Measurements from ENCODE around the gene TRA2A. TPM values are rescaled to one million over a fixed set of nuclear protein-coding genes. Genes with fewer than 3 reads are reported as not detected.

Gene TRA2A
- polyA plus RNA-seq, 2 of the 4 experiments (the other 2 are of a cell fraction) = 90.8 to 111 TPM

GRCh38 chr7:23545493-23545892, 13.7 kb upstream of the TRA2A start:
- 67% methylated on average over 1 of the region's 1 CpG for WGBS (ENCODE audit: missing lambda C conversion rate)
- no peak for ATAC-seq
- DNase-seq (ENCODE audit: low read depth in 1 of 2, low spot score in 1 of 2) = no peak
- Histone ChIP-seq H3K4me3 (no peak overlapping the region), H3K27ac (no peak overlapping the region), H3K4me2 (no peak overlapping the region), H3K9me3 (peaks cover 7% of the 10 kb centered on the region; the same call in 2 of the 3 replicates), H3K4me1 (no peaks in the 10 kb centered on the region)
- POLR2A ChIA-PET = no interaction called here
- no peak for FAIRE-seq
- CTCF ChIA-PET = interaction anchor here (0.6 to 4.0 kb wide), 21 partner anchors 12 to 459 kb away, joined by 3 to 67 read pairs (median 4); partner anchors contain the start of genes IGF2BP3 and STK31
- TF ChIP-seq BCL3 (IDR thresholded peaks at IDR 0.05) (no peak), PHF8 (IDR thresholded peaks at IDR 0.05; ENCODE audit: borderline replicate concordance, low read depth) (no peak), ATOH8 (CRISPR knock-in tag; IDR thresholded peaks at IDR 0.05; ENCODE audit: low read depth) (no peak), HMGXB4 (CRISPR knock-in tag; IDR thresholded peaks at IDR 0.05; ENCODE audit: borderline replicate concordance) (no peak), E2F6 (IDR thresholded peaks at IDR 0.05; ENCODE audit: borderline replicate concordance, low read depth) (no peak), NPAS2 (CRISPR knock-in tag; IDR thresholded peaks at IDR 0.05; ENCODE audit: borderline replicate concordance) (no peak), ZSCAN20 (CRISPR knock-in tag; IDR thresholded peaks at IDR 0.05) (no peak)

- Histone ChIP-seq H3K4me1 (no peaks in the 10 kb centered on the region), H3K4me3 (no peak overlapping the region), H3K9me3 (peaks cover 7% of the 10 kb centered on the region; the same call in 2 of the 3 replicates), H3K4me2 (peak overlapping the region; percentile 24; the same call in 1 of the 3 replicates), H3K27ac (no peak overlapping the region)
- CTCF ChIA-PET = interaction anchor here (0.6 to 4.0 kb wide), 26 partner anchors 9 to 282 kb away, joined by 3 to 67 read pairs (median 3); partner anchors contain the start of genes IGF2BP3 and STK31
- FAIRE-seq (no peak), DNase-seq (ENCODE audit: low read depth in 1 of 2, low spot score in 1 of 2) (peak in 1 of 2 experiments; percentile 65), ATAC-seq (peak; percentile 83 to 84)
- WGBS (ENCODE audit: missing lambda C conversion rate) = 18% methylated on average over 2 of the region's 2 CpGs
- TF ChIP-seq RAD21 (conservative IDR thresholded peaks at IDR 0.05 in 1 of 2, IDR thresholded peaks at IDR 0.05 in 1 of 2) (peak; percentile 74 to 77), SMC3 (IDR thresholded peaks at IDR 0.05) (peak; percentile 72), RARB (CRISPR knock-in tag; IDR thresholded peaks at IDR 0.05) (no peak), GATA3 (IDR thresholded peaks at IDR 0.05; ENCODE audit: borderline replicate concordance) (no peak), CEBPB (IDR thresholded peaks at IDR 0.05) (peak in 1 of 2 experiments; percentile 31; a peak in 1 of 4 replicates), CTCF (IDR thresholded peaks at IDR 0.05) (peak; percentile 58)
- POLR2A ChIA-PET = interaction anchor here (1.0 kb wide), 1 partner anchor 246 kb away, joined by 3 read pairs; no protein-coding TSS in a partner anchor
These were observed 13.2 kb upstream of the TRA2A start for GRCh38 chr7:23544913-23545354.

DNA sequence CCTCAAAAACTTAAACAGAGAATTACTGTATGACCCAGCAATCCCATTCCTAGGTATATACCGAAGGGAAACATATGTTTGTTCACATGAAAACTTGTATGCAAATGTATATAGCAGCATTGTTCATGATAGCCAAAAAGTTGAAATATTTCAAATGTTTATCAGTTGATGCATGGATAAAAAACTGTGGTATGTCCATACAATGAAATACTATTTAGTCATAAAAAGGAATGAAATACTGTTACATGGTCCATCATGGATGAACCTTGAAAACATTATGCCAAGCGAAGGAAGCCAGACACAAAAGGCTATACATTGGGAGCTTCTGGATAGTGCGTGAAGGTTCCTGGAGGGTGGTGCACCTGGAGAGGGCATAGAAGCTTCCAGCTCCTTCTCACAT, 11.0 kb upstream of the TRA2A start:
- TF ChIP-seq, protein P1, sequence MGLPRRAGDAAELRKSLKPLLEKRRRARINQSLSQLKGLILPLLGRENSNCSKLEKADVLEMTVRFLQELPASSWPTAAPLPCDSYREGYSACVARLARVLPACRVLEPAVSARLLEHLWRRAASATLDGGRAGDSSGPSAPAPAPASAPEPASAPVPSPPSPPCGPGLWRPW (IDR thresholded peaks at IDR 0.05) = no peak
- TF ChIP-seq RARB (CRISPR knock-in tag; IDR thresholded peaks at IDR 0.05) (no peak), ELK1 (IDR thresholded peaks at IDR 0.05; ENCODE audit: low read depth, low read length) (no peak), JUNB (IDR thresholded peaks at IDR 0.05) (no peak), KDM1A (IDR thresholded peaks at IDR 0.05; ENCODE audit: low read depth) (no peak)
- H3K4me2 ChIP-seq = no peak overlapping the region
- ChIA-PET POLR2A (interaction anchor here (0.6 kb wide), 1 partner anchor 359 kb away, joined by 8 read pairs; no protein-coding TSS in a partner anchor), CTCF (interaction anchor here (0.7 to 3.6 kb wide), 10 partner anchors 12 to 279 kb away, joined by 3 to 21 read pairs (median 6); partner anchors contain the start of gene STK31)
- no peak overlapping the region for H3K27ac ChIP-seq
- ATAC-seq = no peak
- 82% methylated on average over 3 of the region's 3 CpGs for WGBS (ENCODE audit: missing lambda C conversion rate)
- DNase-seq (ENCODE audit: low read depth in 1 of 2, low spot score in 1 of 2) = no peak
- no peak for FAIRE-seq
- H3K4me3 ChIP-seq = no peak overlapping the region
- H3K9me3 ChIP-seq = peaks cover 7% of the 10 kb centered on the region; the same call in 2 of the 3 replicates
- H3K4me1 ChIP-seq = no peaks in the 10 kb centered on the region
